ENCODE results near the gene TXNL1.

GRCh38 chr18:56593906-56594305, 44.5 kb downstream of the TXNL1 start:
- no peak for TF ChIP-seq EZH2phosphoT487 (IDR thresholded peaks at IDR 0.05; ENCODE audit: insufficient read depth, low read depth)
- no peak for TF ChIP-seq EZH2 (IDR thresholded peaks at IDR 0.05; ENCODE audit: insufficient read depth, poor library complexity, severe bottlenecking)
